AG20443 (cell line): ENCODE results near the gene ACACA.
A peak's percentile ranks its signal among the peaks of the same experiment; 100 is the strongest.

Experiments used
- DNase-seq: peaks from one replicate; pipeline ENCODE4 v3.0.0; 2012; ENCODE audit warnings: low spot score, mixed read lengths

The ACACA gene

GRCh38 chr17:37066322-37067255 lies 340.0 kb downstream of the ACACA start:
- DNase-seq = peak; percentile 4

GRCh38 chr17:37065486-37066321 lies 340.9 kb downstream of the ACACA start:
- DNase-seq = peak; percentile 5

- DNase-seq = peak; percentile 7
These were observed 341.7 kb downstream of the ACACA start for GRCh38 chr17:37064956-37065355.

GRCh38 chr17:37064206-37064605 lies 342.4 kb downstream of the ACACA start:
- peak; percentile 4 for DNase-seq

GRCh38 chr17:37062021-37062420 lies 344.6 kb downstream of the ACACA start:
- DNase-seq = no peak

GRCh38 chr17:37060928-37061327 lies 345.7 kb downstream of the ACACA start:
- no peak for DNase-seq

GRCh38 chr17:37060094-37060493 lies 346.5 kb downstream of the ACACA start:
- DNase-seq = no peak

GRCh38 chr17:37059493-37059892 lies 347.1 kb downstream of the ACACA start:
- DNase-seq = no peak

GRCh38 chr17:37056622-37057021 lies 350.0 kb downstream of the ACACA start:
- DNase-seq = no peak

- no peak for DNase-seq
These were observed 351.7 kb downstream of the ACACA start for GRCh38 chr17:37054894-37055293.

- no peak for DNase-seq
These were observed 354.2 kb downstream of the ACACA start for GRCh38 chr17:37052450-37052849.

GRCh38 chr17:37051833-37052232 lies 354.8 kb downstream of the ACACA start:
- DNase-seq = no peak

- no peak for DNase-seq
These were observed 355.3 kb downstream of the ACACA start for GRCh38 chr17:37051381-37051780.

GRCh38 chr17:37050920-37051319 lies 355.7 kb downstream of the ACACA start:
- no peak for DNase-seq

- no peak for DNase-seq
These were observed 357.8 kb downstream of the ACACA start for GRCh38 chr17:37048811-37049210.

GRCh38 chr17:37047631-37048104 lies 359.0 kb downstream of the ACACA start:
- DNase-seq = peak; percentile 87

- no peak for DNase-seq
These were observed 361.2 kb downstream of the ACACA start for GRCh38 chr17:37045351-37045922.

GRCh38 chr17:37043201-37043600 lies 363.4 kb downstream of the ACACA start:
- no peak for DNase-seq

- no peak for DNase-seq
These were observed 364.7 kb downstream of the ACACA start for GRCh38 chr17:37041932-37042331.

GRCh38 chr17:37039269-37039668 lies 367.4 kb downstream of the ACACA start:
- DNase-seq = no peak

GRCh38 chr17:37037590-37038155 lies 369.0 kb downstream of the ACACA start:
- no peak for DNase-seq
